HCT116 (cell line): Measurements from ENCODE around the gene WSCD1. TPM values are rescaled to one million over a fixed set of nuclear protein-coding genes. Genes with fewer than 3 reads are reported as not detected.

Experiments
- ATAC-seq: fragments of 200-7000 bp; cut with Tn5 transposase; 2 replicates; pipeline ENCODE4 v1.9.1; 2020; ENCODE audit warnings: mild to moderate bottlenecking, moderate library complexity
- BruUV-seq: library from RNA; stranded (reverse); fragments of 400-500 nt; replicated peaks from 2 replicates; lab custom pipeline; 2021; lab: Mats Ljungman, UMichigan
- CTCF ChIA-PET: fragments of 300-600 bp; sonication (Branson Sonifier 250); formaldehyde crosslinking; loops from one replicate; lab custom pipeline; 2021; ENCODE audit warnings: antibody characterized with exemption; lab: Charles Lee
- POLR2A ChIA-PET: fragments of 300-600, 350-600 bp; sonication (Branson Sonifier 250); formaldehyde crosslinking; loops from one replicate; lab custom pipeline; 2021; ENCODE audit warnings: antibody characterized with exemption; lab: Charles Lee
- RAD21 ChIA-PET, 2 experiments: fragments of 300-600 bp; sonication (Branson Sonifier 250); formaldehyde crosslinking; loops; one replicate each; lab custom pipeline; 2023; ENCODE audit warnings: low total read pairs in 2 of 2; ENCODE audit not compliant: uncharacterized antibody in 2 of 2, unreplicated experiment in 2 of 2, low non-redundant PET in 1 of 2; lab: Charles Lee
- DNase-seq: peaks from one replicate; pipeline ENCODE4 v3.0.0-alpha.2; 2010; ENCODE audit warnings: low read depth, low spot score
- H2AFZ ChIP-seq: fragments of 200-600 bp; shearing (Covaris generic), sonication (generic); 2 replicates; pipeline ENCODE4 v1.6.1; 2017; ENCODE audit warnings: low read depth, mixed run types, mixed read lengths, antibody characterized with exemption, low read length; ENCODE audit not compliant: poor library complexity, severe bottlenecking
- H3K27ac ChIP-seq: 2 replicates; pipeline ENCODE4 v1.5.1; 2012; ENCODE audit warnings: low read depth, low read length
- H3K27me3 ChIP-seq: fragments of 200-600 bp; sonication (generic); 2 replicates; pipeline ENCODE4 v1.6.1; 2016; ENCODE audit warnings: mixed run types, low read length, mixed read lengths; ENCODE audit not compliant: insufficient read depth
- H3K36me3 ChIP-seq, 2 experiments: fragments of 200-500 bp in 1 of 2; fragments of 200-600 bp in 1 of 2; sonication (Bioruptor generic) in 1 of 2; sonication (generic) in 1 of 2; 2 replicates each; pipeline versions ENCODE4 v1.5.1 to v1.6.1; 2014 to 2016; ENCODE audit warnings: low read length in 2 of 2, inconsistent platforms in 1 of 2, mixed read lengths in 1 of 2, mixed run types in 1 of 2; ENCODE audit not compliant: insufficient read depth in 2 of 2, control insufficient read depth in 1 of 2
- H3K4me1 ChIP-seq, 2 experiments: fragments of 200-600 bp in 1 of 2; sonication (generic) in 1 of 2; 2 replicates each; pipeline versions ENCODE4 v1.5.1 to v1.6.1; 2012 to 2017; ENCODE audit warnings: low read length in 2 of 2, inconsistent platforms in 1 of 2, mild to moderate bottlenecking in 1 of 2, mixed read lengths in 1 of 2, mixed run types in 1 of 2, moderate library complexity in 1 of 2; ENCODE audit not compliant: insufficient read depth in 2 of 2, control insufficient read depth in 1 of 2
- H3K4me2 ChIP-seq: fragments of 200-600 bp; sonication (generic); 2 replicates; pipeline ENCODE4 v1.6.1; 2017; ENCODE audit warnings: mixed run types, low read length, mixed read lengths
- H3K4me3 ChIP-seq, 2 experiments: fragments of 200-600 bp in 1 of 2; sonication (generic) in 1 of 2; replicated peaks in 1 of 2; 2 replicates each; pipeline ENCODE4 v1.5.1; 2011 to 2016; ENCODE audit warnings: low read length in 2 of 2, control low read depth in 1 of 2, low read depth in 1 of 2, mild to moderate bottlenecking in 1 of 2, mixed read lengths in 1 of 2, mixed run types in 1 of 2
- H3K79me2 ChIP-seq: fragments of 200-600 bp; sonication (generic); 2 replicates; pipeline ENCODE4 v1.6.1; 2017; ENCODE audit warnings: mild to moderate bottlenecking, mixed run types, low read length, moderate library complexity, mixed read lengths; ENCODE audit not compliant: insufficient read depth
- H3K9ac ChIP-seq: fragments of 200-600 bp; sonication (generic); 2 replicates; pipeline ENCODE4 v1.6.1; 2016; ENCODE audit warnings: low read length, mixed read lengths
- H3K9me2 ChIP-seq: fragments of 200-600 bp; sonication (generic), shearing (Covaris generic); 2 replicates; pipeline ENCODE4 v1.6.1; 2017; ENCODE audit warnings: mixed run types, mild to moderate bottlenecking, moderate library complexity; ENCODE audit not compliant: insufficient read depth
- H3K9me3 ChIP-seq, 2 experiments: fragments of 200-500 bp in 1 of 2; fragments of 200-600 bp in 1 of 2; sonication (Bioruptor generic) in 1 of 2; sonication (generic) in 1 of 2; 2 replicates each; pipeline ENCODE4 v1.6.1; 2014 to 2017; ENCODE audit warnings: low read length in 2 of 2, mixed read lengths in 2 of 2, inconsistent platforms in 1 of 2, low read depth in 1 of 2, mild to moderate bottlenecking in 1 of 2, mixed run types in 1 of 2, moderate library complexity in 1 of 2; ENCODE audit not compliant: control insufficient read depth in 1 of 2, insufficient read depth in 1 of 2
- H4K20me1 ChIP-seq: fragments of 200-600 bp; sonication (generic), shearing (Covaris generic); 2 replicates; pipeline ENCODE4 v1.6.1; 2017; ENCODE audit warnings: mixed run types, mild to moderate bottlenecking, moderate library complexity; ENCODE audit not compliant: insufficient read depth
- CEBPB ChIP-seq: IDR thresholded peaks from 2 replicates; pipeline ENCODE4 v1.6.1; 2012; ENCODE audit warnings: low read depth
- EGR1 ChIP-seq: IDR thresholded peaks from 2 replicates; pipeline ENCODE4 v1.6.1; 2012; ENCODE audit warnings: low read depth
- ELF1 ChIP-seq: IDR thresholded peaks from 2 replicates; pipeline ENCODE4 v1.6.1; 2012; ENCODE audit warnings: low read depth, borderline replicate concordance
- EZH2 ChIP-seq: fragments of 200-600 bp; sonication (generic); IDR thresholded peaks from 2 replicates; pipeline ENCODE4 v1.6.1; 2017; ENCODE audit warnings: antibody characterized with exemption, mixed run types
- FOSL1 ChIP-seq: IDR thresholded peaks from 2 replicates; pipeline ENCODE4 v1.6.1; 2012; ENCODE audit warnings: low read depth
- JUND ChIP-seq: IDR thresholded peaks from 2 replicates; pipeline ENCODE4 v1.6.1; 2012
- POLR2A ChIP-seq: IDR thresholded peaks from 2 replicates; pipeline ENCODE4 v1.7.0; 2011; ENCODE audit warnings: borderline replicate concordance; ENCODE audit not compliant: insufficient read depth, insufficient read length; ENCODE audit errors: extremely low read depth
- SIN3A ChIP-seq: IDR thresholded peaks from 2 replicates; pipeline ENCODE4 v1.6.1; 2012; ENCODE audit warnings: low read depth
- SP1 ChIP-seq: IDR thresholded peaks from 2 replicates; pipeline ENCODE4 v1.6.1; 2012; ENCODE audit warnings: low read depth
- TCF7L2 ChIP-seq: IDR thresholded peaks from 2 replicates; pipeline ENCODE4 v1.7.0; 2011; ENCODE audit warnings: borderline replicate concordance, inconsistent platforms; ENCODE audit not compliant: insufficient read depth, insufficient read length; ENCODE audit errors: extremely low read depth
- YY1 ChIP-seq: IDR thresholded peaks from 2 replicates; pipeline ENCODE4 v1.6.1; 2011; ENCODE audit warnings: low read length, low read depth, moderate library complexity, mild to moderate bottlenecking; ENCODE audit not compliant: insufficient replicate concordance; ENCODE audit errors: extremely low read depth
- ZFX ChIP-seq: fragments of 450-650 bp; IDR thresholded peaks from 2 replicates; pipeline ENCODE4 v1.6.1; 2017
- intact Hi-C: fragments of 100-400 bp; cut with micrococcal nuclease; formaldehyde crosslinking; loops from 2 replicates; pipeline ENCODE4 v1.10.0; 2022
- total RNA-seq: library from RNA; stranded (reverse); gene quantifications from one replicate; pipeline ENCODE4 v1.2.1, GENCODE V29; 2021; ENCODE audit not compliant: unreplicated experiment
- TF ChIP-seq, protein P1 (sequence below): IDR thresholded peaks from 2 replicates; pipeline ENCODE4 v1.6.1; 2012
- TF ChIP-seq, protein P2 (sequence below): IDR thresholded peaks from 2 replicates; pipeline ENCODE4 v1.6.1; 2011; ENCODE audit warnings: mild to moderate bottlenecking, low read length, moderate library complexity; ENCODE audit not compliant: insufficient replicate concordance; ENCODE audit errors: extremely low read depth
- TF ChIP-seq, protein P3 (sequence below): IDR thresholded peaks from 2 replicates; pipeline ENCODE4 v1.6.1; 2012; ENCODE audit warnings: low read depth

The WSCD1 gene
- total RNA-seq, 1 experiment from 2014 or later, result 0.15 TPM

DNA sequence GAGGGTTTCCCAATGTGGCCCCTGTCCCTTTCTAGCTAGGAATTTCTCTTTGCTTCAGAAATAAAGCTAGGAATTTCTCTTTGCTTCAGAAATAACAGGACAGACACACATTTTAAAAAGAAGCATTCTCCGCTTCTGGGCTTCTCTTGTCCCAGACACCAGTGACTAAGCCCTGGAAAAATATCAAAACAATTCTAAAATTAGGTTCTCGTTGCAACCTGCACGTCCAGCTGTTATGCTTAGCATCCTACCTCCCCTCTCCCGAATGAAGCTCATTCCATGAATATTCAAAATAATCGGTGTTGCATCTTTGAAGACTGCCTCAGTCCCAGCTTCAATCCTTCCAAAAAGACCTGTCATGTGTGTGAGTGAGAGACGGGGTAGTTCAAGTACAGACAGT, 45.6 kb upstream of the WSCD1 start:
- Histone ChIP-seq H3K27me3 (peaks cover 88% of the 10 kb centered on the region), H4K20me1 (no peaks in the 10 kb centered on the region), H3K79me2 (no peaks in the 10 kb centered on the region), H3K4me2 (no peak overlapping the region), H3K27ac (no peak overlapping the region), H3K9me3 (no peaks in the 10 kb centered on the region), H3K9me2 (no peaks in the 10 kb centered on the region), H2AFZ (no peak overlapping the region), H3K4me3 (no peak overlapping the region), H3K9ac (no peak overlapping the region), H3K4me1 (no peaks in the 10 kb centered on the region), H3K36me3 (no peaks in the 10 kb centered on the region)
- DNase-seq (no peak), ATAC-seq (no peak)
- intact Hi-C loops, result no loop called here
- ChIA-PET RAD21 (no interaction called here), CTCF (no interaction called here), POLR2A (no interaction called here)
- TF ChIP-seq SP1 (no peak), EZH2 (no peak), POLR2A (no peak), EGR1 (no peak), JUND (no peak), ELF1 (no peak), ZFX (no peak)
- TF ChIP-seq, protein P1, sequence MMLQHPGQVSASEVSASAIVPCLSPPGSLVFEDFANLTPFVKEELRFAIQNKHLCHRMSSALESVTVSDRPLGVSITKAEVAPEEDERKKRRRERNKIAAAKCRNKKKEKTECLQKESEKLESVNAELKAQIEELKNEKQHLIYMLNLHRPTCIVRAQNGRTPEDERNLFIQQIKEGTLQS, result no peak
- TF ChIP-seq, protein P2, sequence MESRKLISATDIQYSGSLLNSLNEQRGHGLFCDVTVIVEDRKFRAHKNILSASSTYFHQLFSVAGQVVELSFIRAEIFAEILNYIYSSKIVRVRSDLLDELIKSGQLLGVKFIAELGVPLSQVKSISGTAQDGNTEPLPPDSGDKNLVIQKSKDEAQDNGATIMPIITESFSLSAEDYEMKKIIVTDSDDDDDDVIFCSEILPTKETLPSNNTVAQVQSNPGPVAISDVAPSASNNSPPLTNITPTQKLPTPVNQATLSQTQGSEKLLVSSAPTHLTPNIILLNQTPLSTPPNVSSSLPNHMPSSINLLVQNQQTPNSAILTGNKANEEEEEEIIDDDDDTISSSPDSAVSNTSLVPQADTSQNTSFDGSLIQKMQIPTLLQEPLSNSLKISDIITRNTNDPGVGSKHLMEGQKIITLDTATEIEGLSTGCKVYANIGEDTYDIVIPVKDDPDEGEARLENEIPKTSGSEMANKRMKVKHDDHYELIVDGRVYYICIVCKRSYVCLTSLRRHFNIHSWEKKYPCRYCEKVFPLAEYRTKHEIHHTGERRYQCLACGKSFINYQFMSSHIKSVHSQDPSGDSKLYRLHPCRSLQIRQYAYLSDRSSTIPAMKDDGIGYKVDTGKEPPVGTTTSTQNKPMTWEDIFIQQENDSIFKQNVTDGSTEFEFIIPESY, result no peak
- no TSS peak for BruUV-seq

DNA sequence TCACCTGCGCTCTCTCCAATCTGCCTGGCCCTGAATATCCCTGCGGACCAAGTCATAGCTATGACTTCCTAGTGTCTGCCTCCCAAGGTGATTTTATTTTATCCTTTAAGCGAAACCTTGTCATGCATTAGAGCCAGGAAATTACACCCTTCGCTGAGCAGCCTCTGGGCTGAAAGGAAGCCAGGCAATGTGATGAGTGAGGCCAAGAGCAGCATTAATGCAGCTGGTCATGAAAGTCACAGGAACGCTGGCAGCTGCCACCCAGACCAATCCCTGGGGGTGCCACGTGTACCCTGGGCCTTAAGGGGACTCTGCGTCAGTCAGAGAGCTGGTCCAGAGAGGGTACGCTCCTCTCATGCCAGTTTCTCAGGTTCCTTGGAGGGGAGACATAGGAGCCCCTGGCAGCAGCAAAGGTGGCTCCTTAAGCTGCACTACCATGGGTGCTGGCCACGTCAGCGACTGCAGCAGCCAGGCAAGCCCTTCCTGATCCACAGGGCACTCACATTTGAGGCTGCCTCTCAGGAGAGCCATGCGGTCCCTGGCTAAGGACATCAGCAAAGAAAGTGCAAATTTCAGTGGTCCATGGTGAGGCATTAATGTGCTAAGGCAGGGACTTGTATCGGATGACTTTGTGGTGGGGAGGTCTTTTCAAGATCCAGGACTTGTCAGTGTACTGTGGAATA, 42.7 kb upstream of the WSCD1 start:
- no peaks in the 10 kb centered on the region for H3K79me2 ChIP-seq
- no peaks in the 10 kb centered on the region for H3K9me3 ChIP-seq
- intact Hi-C loops, result no loop called here
- H3K4me1 ChIP-seq, result no peaks in the 10 kb centered on the region
- ChIA-PET POLR2A (no interaction called here), RAD21 (no interaction called here), CTCF (no interaction called here)
- no peak for ATAC-seq
- no TSS peak for BruUV-seq
- DNase-seq, result no peak
- H2AFZ ChIP-seq, result no peak overlapping the region
- H3K9me2 ChIP-seq, result no peaks in the 10 kb centered on the region
- H3K27ac ChIP-seq, result no peak overlapping the region
- no peaks in the 10 kb centered on the region for H3K36me3 ChIP-seq
- no peak overlapping the region for H3K4me2 ChIP-seq
- H4K20me1 ChIP-seq, result no peaks in the 10 kb centered on the region
- H3K27me3 ChIP-seq, result peaks cover 81% of the 10 kb centered on the region
- no peak overlapping the region for H3K4me3 ChIP-seq
- no peak overlapping the region for H3K9ac ChIP-seq
- TF ChIP-seq TCF7L2 (no peak), ZFX (no peak), EZH2 (no peak), YY1 (no peak), JUND (no peak), FOSL1 (no peak), SIN3A (no peak), CEBPB (no peak)
- TF ChIP-seq, protein P3, sequence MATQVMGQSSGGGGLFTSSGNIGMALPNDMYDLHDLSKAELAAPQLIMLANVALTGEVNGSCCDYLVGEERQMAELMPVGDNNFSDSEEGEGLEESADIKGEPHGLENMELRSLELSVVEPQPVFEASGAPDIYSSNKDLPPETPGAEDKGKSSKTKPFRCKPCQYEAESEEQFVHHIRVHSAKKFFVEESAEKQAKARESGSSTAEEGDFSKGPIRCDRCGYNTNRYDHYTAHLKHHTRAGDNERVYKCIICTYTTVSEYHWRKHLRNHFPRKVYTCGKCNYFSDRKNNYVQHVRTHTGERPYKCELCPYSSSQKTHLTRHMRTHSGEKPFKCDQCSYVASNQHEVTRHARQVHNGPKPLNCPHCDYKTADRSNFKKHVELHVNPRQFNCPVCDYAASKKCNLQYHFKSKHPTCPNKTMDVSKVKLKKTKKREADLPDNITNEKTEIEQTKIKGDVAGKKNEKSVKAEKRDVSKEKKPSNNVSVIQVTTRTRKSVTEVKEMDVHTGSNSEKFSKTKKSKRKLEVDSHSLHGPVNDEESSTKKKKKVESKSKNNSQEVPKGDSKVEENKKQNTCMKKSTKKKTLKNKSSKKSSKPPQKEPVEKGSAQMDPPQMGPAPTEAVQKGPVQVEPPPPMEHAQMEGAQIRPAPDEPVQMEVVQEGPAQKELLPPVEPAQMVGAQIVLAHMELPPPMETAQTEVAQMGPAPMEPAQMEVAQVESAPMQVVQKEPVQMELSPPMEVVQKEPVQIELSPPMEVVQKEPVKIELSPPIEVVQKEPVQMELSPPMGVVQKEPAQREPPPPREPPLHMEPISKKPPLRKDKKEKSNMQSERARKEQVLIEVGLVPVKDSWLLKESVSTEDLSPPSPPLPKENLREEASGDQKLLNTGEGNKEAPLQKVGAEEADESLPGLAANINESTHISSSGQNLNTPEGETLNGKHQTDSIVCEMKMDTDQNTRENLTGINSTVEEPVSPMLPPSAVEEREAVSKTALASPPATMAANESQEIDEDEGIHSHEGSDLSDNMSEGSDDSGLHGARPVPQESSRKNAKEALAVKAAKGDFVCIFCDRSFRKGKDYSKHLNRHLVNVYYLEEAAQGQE, result no peak
